ENCODE data around the gene CATSPERD. TPM values are rescaled to one million over a fixed set of nuclear protein-coding genes. Genes with fewer than 3 reads are reported as not detected.
A peak's percentile ranks its signal among the peaks of the same experiment; 100 is the strongest.

CATSPERD gene
- total and polyA plus RNA-seq, 9 of the 15 experiments (the other 6 are each of a cell fraction or from before 2014, with no cell fraction given), result not detected

GRCh38 chr19:5805462-5806132, 85.2 kb downstream of the CATSPERD start (continued):
- TF ChIP-seq ZNF449 (CRISPR knock-in tag; IDR thresholded peaks at IDR 0.05), result no peak
- TF ChIP-seq ZBTB49 (CRISPR knock-in tag; IDR thresholded peaks at IDR 0.05; ENCODE audit: borderline replicate concordance), result no peak
- peak; percentile 59 for TF ChIP-seq ZFX (CRISPR knock-in tag; IDR thresholded peaks at IDR 0.05)
- no peak for TF ChIP-seq ILF3 (IDR thresholded peaks at IDR 0.05; ENCODE audit: borderline replicate concordance)
- no peak for TF ChIP-seq KAT7 (CRISPR knock-in tag; IDR thresholded peaks at IDR 0.05; ENCODE audit: borderline replicate concordance)
- TF ChIP-seq SREBF1 (IDR thresholded peaks at IDR 0.05; ENCODE audit: borderline replicate concordance, low read depth, low read length), result 0 out of 2 replicates have a peak, but pooled peaks have one; percentile 48

Measured in K562 (cell line).